ENCODE data around the gene RBM4B.
"Not testable (repeated sequence)": the region's sequence is repeated elsewhere in the genome, so short reads cannot be mapped to it uniquely, and the experiment has no call there.

The RBM4B gene

GRCh38 chr11:66686100-66686785 lies 8.6 kb upstream of the RBM4B start:
- no peak for DNase-seq

GRCh38 chr11:66685276-66686099 lies 7.8 kb upstream of the RBM4B start:
- peak; percentile 49 for DNase-seq

- no peak for DNase-seq
These were observed 6.9 kb upstream of the RBM4B start for GRCh38 chr11:66684635-66685034.

GRCh38 chr11:66683877-66684276 lies 6.2 kb upstream of the RBM4B start:
- DNase-seq: no peak

GRCh38 chr11:66680966-66681645 lies 3.4 kb upstream of the RBM4B start:
- DNase-seq: no peak

- DNase-seq: no peak
These were observed 622 bp downstream of the RBM4B start for GRCh38 chr11:66676931-66677598.

GRCh38 chr11:66676282-66676919 lies 1.3 kb downstream of the RBM4B start:
- DNase-seq: no peak

- no peak for DNase-seq
These were observed 2.6 kb downstream of the RBM4B start for GRCh38 chr11:66674964-66675602.

- no peak for DNase-seq
These were observed 6.9 kb downstream of the RBM4B start for GRCh38 chr11:66670816-66671215.

GRCh38 chr11:66665369-66665768 lies 12.3 kb downstream of the RBM4B start:
- no peak for DNase-seq

GRCh38 chr11:66663741-66664296 lies 13.9 kb downstream of the RBM4B start:
- no peak for DNase-seq

GRCh38 chr11:66659763-66660162 lies 17.9 kb downstream of the RBM4B start:
- no peak for DNase-seq

GRCh38 chr11:66653123-66653522 lies 24.6 kb downstream of the RBM4B start:
- DNase-seq: no peak

GRCh38 chr11:66652651-66653050 lies 25.0 kb downstream of the RBM4B start:
- no peak for DNase-seq

GRCh38 chr11:66651016-66651415 lies 26.7 kb downstream of the RBM4B start:
- DNase-seq: no peak

GRCh38 chr11:66649903-66650302 lies 27.8 kb downstream of the RBM4B start:
- no peak for DNase-seq

- no peak for DNase-seq
These were observed 30.9 kb downstream of the RBM4B start for GRCh38 chr11:66646828-66647227.

- no peak for DNase-seq
These were observed 33.8 kb downstream of the RBM4B start for GRCh38 chr11:66643745-66644437.

- no peak for DNase-seq
These were observed 35.9 kb downstream of the RBM4B start for GRCh38 chr11:66641834-66642233.

GRCh38 chr11:66639814-66640340 lies 37.8 kb downstream of the RBM4B start:
- DNase-seq: not testable (repeated sequence)
